ENCODE results near the gene ZNF331.

Gene ZNF331

DNA sequence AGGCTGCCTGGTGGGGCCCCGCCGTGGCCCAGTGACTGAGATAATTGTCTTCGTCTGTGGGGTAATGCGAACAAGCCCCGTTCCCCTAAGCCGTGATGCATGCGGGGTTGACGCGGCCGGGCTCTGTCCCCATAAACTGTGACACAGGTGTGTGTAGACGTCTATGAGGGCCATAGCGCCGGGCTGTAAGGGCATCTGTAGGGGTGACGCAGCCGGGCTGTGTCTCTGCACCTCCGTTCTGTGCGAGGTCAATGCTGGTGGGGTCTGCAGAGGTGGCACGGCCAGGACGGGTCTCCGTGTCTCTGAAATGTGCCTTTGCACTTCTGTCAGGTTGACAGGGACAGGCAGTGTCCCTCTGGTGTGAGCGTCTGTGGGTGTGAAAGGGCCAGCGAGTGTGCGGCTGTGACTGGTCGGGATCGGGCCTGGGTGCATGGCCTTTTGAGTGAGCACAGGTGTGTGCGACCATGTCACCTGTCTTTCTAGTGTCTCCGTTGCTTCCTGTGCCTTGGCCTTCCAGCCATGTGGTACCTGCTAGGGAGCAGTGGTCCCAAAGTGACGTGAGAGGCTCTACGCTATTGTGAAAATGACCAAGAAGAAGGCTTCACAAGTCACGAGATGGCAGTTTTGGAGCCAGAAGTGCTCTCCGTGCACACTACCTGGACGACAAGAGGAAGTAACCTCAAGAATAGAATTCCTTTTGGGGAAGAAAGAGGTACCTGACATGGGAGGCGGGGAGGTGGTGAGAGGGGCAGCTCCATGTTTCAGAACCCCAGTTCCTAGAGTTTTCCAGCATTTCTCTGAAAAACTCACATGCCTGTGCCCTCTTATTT lies 16.4 kb upstream of the ZNF331 start:
- DNase-seq: no peak

DNA sequence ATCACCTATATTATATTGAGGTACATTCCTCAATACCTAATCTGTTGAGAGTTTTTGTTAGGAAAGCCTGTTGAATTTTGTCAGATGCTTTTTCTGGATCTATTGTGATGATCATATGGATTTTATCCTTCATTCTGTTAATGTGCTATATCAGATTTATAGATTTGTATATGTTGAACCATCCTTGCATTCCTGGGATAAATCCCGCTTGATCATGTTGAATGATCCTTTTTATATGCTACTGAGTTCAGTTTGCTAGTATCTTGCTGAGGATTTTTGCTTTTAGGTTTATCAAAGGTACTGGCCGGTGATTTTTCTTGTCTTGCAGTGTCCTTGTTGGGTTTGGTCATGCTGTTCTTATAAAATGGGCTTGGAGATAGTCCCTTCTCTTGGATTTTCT lies 12.0 kb upstream of the ZNF331 start:
- no peak for DNase-seq

DNA sequence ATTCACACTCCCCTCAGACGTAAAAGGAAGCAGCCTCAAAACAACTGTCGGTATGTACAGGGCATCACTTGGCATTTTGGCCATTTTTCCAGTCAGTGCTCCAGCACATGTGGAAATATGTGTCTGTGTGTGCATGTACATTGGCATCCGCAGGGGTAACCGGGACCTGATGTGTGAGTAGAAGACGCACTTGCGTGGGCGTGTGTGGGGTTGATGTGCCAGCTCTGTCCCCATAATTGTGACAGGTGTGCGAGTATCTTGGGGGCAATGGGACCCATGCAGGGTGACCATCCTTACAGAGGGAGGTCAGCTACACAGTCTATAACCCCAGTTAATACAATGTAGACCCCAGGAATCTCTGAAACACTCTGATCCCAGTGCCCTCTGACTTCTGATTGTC lies 7.3 kb upstream of the ZNF331 start:
- DNase-seq: no peak

DNA sequence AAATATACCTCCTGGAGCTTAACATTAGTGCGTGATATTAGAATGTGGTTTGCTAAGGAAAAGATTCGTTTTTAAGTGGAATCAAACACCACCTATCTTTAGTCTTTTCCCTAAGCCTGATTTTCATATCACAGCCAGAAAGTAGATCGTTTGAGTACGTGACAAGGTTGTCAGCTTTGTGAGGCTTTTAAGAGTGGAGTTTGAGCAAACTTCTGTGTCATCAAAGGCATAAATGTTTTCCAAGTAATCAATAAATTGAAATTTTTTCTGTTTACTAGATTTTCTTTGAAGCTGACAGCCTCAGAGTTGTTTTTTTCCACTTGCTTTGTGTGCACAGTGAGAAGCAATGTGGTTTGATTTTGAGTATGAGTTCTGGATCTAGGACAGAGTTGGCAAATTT lies 6.5 kb upstream of the ZNF331 start:
- no peak for DNase-seq

DNA sequence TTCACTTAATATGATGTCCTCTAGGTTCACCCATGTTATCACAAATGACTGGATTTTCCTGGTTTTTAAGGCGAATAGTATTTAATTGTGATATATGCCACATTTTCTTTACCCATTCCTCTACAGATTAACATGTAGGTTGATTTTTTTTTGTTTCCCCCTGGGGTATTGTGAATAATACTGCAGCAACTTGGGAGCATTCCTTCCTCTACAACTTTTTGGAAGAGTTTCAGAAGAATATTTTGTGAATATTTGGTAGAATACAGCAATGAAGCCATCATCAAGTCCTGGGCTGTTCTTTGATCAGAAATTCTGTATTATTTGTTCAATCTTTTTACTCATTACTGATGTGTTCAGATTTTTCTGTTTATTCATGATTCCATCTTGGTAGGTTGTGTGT lies 5.6 kb upstream of the ZNF331 start:
- DNase-seq: no peak

DNA sequence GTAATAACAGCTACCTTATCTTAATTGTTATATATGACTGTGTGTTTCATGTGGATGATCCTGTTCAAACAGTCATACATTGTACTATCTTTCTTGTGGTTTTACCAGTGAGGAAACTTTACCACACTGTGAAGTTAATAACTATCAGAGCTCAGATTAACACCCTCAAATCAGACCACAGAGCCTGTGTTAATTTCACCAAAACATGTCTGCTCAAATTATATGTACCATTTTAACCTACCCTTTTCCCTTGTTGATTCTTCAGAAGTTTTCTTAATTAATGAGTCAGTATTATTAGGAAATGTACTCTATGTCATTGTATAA lies 1.8 kb upstream of the ZNF331 start:
- no peak for DNase-seq

DNA sequence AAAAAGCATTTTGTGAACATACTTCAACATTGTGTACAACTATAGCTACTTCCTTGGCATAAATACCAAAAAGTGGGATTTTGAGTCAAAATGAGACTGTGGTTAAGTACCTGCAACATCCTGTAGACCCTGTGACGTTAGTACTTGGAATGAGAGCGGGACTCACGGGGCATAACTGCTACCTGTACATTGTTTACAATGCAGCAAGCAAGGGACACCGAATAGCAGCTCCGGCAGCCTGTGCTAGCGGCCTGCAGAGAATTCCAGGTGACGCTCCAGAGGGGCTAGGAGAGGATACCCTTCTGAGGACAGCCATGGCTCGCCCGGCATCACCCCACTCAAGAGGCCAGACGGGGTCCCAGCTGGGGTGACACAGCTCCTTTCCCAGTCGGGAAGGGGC lies 824 bp upstream of the ZNF331 start:
- DNase-seq: no peak

DNA sequence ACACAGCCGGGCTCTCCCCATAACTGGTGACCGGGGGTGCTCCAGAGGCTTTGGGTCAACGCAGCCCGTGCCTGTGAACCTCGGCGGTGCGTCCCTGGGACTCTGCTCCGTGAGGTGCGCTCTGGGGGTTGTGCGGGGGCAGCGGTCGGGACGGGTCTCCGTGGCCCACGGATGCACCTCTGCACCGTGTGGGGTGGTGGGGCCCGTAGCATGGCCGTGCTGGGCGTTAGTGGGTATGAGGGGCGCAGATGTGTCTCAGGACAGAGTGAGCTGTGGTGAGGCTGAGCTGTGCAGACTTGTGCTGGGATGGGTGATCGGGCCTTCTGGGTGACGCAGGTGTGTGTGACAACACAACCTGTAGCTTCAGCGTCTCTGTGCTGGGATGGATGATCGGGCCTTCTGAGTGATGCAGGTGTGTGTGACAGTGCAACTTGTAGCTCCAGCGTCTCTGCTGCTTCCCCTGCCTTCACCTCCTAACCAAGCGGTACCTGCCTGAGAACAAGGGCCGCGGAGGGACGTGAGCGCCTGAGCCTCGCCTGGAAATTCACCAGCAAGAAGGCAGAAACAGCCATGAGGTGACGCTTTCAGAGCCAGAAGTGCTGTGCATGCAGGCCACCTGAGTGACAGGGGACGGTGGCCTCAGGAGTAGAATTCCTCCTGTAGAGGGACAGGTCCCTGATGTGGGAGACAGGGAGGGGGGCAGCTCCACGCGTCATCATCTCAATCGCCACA lies 599 bp downstream of the ZNF331 start:
- DNase-seq: no peak

DNA sequence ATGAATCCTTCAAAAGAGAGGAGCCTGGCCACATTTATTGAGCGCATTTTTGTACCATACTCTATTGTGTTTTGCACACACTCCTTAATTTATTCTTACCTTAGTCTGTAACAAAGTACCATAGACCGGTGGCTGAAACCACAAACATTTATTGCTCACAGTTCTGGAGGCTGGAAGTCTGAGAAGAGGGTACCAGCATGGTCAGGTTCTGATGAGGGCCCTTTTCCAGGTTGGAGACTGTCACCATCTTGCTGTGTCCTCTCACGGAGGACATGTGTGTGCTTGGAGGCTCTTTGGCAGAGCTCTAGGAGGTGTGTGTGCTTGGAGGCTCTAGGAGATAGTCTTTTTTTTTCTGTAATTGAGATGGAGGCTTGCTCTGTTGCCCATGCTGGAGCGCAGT lies 2.1 kb downstream of the ZNF331 start:
- DNase-seq: no peak

DNA sequence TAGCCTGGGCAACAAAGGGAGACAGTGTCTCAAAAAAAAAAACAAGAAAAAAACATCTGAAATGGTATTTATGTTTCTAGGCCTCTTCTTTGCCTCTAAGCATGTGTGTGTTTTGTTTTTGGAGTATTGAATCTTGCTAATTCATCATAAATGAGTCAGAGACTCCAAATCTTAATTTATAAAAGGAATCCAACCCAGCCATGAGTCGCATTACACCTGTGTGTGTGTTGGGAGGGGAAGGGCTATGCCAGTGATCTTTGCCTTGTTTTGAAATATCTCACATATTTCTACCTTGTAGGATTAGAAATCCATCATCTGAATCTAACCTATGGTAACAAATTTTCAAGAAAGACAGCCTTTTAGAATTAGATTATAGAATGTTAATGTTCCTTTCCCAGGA lies 4.0 kb downstream of the ZNF331 start:
- DNase-seq: no peak

DNA sequence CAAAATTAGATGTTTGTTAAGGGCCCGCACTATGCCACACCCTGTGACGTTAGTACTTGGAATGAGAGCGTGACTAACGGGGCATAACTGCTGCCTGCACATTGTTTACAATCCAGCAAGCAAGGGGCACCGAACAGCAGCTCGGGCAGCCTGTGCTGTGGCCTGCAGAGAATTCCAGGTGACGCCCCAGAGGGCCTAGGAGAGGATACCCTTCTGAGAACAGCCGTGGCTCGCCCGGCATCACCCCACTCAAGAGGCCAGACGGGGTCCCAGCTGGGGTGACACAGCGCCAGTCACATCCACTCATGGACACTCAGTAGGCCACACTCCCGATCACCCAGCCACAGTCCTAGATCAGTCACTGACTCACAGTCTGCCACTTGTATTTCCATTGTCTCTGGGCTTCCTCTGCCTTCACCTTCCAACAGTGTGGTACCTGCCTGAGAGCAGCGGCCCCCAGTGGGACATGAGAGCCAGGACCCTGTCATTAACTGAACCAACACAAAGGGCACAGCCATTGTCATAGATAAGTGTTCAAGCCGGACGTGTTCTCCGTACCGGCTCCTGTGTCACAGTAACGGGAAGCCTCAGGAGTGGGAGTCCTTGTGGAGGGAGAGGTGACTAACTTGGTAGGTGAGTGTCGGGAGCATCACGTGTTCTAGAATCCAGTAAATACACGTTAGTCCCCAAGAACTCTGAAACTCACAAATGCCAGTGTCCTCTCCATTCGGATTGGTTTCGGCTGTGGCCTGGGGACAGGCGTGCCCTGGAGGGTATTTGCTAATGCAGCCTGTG lies 7.5 kb downstream of the ZNF331 start:
- no peak for DNase-seq

DNA sequence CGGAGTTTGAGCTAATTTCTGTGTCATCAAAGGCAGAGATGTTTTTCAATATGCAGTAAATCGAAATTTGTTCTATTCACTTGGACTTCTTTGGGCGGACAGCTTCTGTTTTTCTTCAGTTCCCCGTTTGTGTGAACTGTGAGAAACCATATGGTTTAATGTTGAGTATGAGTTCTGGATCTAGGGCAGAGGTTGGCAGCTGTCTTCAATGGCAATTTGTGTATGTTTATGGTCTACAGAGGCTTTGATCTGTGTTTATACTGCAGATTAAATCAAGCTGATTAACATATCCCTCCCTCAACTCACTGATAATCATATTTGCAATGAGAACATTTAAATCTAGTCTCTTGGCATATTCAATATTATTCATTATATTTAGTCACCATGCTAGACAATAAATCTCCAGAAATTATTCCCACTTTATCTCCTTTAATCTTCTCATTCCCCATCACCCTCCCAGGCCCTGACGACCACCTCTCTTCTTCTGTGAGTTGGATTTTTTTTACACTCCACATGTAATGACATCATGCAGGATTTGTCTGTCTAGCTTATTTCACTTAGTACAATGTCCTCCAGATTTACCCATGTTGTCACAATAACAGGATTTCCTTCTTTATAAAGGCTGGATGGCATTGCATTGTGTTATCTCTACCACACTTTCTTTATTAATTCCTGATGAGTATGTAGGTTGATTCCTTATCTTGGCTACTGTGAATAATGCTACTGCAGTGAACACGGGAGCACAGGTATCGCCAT lies 9.0 kb downstream of the ZNF331 start:
- DNase-seq: no peak

DNA sequence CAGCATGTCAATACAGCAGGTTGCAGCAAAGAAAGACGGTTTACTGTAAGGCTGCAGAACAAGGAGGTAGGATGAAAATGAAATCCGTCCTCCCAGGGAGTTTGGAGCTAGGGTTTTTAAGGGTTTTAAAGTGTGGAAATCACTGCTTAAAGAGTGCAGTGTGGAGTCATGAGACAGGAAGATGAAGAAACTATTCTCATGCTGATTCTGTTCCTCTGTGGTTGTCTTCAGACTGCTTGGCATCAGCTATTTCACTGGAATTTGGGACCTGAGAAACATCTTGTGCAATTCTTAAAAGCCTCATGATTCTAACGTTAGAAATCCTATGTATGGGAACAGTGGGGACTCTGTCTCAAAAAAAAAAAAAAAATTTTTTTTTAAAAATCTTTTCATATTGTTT lies 11.4 kb downstream of the ZNF331 start:
- no peak for DNase-seq

DNA sequence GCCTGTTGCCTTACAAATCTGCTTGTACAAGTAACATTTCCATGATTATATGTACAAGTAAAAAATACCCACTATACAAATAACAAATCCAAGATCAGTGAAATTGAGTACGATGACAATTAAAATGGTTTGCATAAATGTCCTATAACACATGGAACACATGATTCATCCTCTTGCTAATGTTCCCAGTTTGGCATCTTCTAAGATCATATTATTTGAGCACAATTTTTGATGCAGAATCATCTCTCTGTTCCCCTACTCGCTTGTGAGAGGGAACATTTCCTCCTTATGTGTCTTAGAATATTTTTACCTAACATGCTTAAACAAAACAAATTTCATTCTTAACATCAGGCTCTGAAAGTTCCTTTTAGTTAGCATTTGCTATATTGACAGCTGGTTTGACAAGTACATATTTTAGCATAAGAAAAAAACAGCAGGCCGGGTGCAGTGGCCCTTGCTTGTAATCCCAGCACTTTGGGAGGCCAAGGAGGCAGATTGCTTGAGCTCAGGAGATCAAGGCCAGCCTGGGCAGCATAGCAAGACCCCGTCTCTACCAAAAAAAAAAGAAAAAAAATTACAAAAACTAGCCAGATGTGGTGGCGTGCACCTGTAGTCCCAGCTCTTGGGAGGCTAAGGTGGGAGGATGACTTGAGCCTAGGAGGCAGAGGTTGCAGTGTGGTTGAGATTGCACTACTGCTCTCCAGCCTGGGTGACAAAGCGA lies 14.2 kb downstream of the ZNF331 start:
- DNase-seq: no peak

DNA sequence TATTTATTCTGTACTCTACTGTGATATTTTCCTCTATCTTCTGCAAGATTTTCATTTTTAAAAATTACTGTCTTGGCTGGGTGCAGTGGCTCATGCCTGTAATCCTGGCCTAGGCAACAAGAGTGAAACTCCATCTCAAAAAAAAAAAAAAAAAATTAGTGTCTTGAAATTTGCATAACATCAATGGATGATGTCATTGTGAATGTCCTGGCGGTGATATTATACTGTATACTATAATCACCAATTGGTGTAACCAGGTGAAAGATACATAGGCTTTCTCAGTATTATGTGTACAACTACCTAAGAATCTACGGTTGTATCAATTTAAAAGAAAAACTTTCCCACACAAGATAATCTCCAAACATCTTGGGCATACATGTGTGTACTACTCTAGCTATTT lies 15.2 kb downstream of the ZNF331 start:
- no peak for DNase-seq

DNA sequence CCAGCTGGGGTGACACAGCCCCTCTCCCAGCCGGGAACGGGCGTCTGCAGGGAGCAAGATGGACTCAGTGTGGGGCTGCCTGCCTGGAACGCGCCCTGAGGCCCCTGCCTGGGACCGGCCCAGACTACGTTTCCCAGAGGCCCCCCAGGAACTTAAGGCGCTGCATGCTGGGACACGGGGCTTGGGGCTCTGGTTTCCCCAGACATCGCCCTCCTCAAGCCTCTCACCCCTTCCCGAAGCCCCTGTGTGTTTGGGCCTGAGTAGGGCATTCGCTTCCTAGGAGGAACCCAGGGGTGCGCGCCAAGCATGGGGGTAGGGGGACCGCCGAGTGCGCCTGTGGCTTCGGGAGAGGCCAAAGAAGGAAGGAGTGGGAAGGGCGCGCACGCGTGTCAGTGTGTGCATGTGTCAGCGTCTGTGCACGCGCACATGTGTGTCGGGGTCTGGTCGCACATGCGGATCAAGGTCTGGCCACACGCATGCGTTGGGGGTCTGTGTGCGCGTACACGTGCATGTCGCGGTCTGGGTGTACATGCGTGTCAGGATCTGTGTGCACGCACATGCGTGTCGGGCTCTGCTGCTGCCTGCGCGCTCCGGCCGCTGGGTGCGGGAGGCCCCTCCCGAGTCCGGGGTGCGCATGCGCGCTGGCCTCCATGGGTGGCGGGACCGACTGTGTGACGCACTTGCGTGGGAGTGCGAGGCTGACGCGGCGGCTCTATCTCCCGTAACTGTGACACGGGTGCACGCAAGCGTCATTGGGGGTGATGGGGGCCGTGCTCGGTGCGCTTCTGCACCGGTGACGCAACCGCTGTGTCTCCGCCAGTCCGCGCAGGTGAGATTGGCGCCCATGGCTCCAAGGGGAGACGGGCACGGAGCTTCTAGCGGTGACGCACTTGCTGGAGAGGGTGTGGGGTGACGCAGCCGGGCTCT lies 16.2 kb downstream of the ZNF331 start:
- DNase-seq: peak; percentile 89

DNA sequence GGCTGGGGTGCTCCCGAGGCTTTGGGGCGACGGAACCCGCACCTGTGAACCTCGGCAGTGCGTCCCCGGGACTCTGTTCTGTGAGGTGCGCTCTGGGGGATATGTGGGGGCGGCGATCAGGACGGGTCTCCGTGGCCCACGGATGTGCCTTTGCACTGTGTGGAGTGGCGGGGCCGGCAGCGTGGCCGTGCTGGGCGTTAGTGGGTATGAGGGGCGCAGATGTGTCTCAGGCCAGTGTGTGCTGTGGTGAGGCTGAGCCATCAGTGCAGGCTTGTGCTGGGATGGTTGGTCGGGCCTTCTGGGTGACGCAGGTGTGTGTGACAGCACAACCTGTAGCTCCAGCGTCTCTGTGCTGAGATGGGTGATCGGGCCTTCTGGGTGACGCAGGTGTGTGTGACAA lies 16.9 kb downstream of the ZNF331 start:
- no peak for DNase-seq

DNA sequence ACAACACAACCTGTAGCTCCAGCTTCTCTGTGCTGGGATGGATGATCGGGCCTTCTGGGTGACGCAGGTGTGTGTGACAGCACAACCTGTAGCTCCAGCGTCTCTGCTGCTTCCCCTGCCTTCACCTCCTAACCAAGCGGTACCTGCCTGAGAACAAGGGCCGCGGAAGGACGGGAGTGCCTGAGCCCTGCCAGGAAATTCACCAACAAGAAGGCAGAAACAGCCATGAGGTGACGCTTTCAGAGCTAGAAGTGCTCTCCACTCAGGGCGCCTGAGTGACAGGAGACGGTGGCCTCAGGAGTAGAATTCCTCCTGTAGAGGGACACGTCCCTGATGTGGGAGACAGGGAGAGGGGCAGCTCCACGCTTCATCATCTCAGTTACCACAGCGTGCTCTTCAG lies 17.4 kb downstream of the ZNF331 start:
- DNase-seq: no peak

DNA sequence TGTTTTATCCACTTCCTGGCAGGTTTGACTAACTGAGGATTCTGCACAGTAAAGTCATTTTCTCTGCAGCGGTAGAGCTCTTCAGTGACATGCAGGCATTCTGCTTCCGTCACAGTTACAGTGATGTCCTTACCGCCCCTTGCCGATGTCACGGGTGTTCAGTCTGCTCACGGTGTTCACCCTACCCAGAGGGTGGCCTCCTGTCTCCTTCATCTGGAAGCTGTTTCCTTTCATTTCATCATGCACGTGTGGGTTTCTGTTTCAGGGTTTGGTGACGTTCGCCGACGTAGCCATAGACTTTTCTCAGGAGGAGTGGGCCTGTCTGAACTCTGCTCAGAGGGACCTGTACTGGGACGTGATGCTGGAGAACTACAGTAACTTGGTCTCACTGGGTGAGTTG lies 33.4 kb downstream of the ZNF331 start:
- no peak for DNase-seq

DNA sequence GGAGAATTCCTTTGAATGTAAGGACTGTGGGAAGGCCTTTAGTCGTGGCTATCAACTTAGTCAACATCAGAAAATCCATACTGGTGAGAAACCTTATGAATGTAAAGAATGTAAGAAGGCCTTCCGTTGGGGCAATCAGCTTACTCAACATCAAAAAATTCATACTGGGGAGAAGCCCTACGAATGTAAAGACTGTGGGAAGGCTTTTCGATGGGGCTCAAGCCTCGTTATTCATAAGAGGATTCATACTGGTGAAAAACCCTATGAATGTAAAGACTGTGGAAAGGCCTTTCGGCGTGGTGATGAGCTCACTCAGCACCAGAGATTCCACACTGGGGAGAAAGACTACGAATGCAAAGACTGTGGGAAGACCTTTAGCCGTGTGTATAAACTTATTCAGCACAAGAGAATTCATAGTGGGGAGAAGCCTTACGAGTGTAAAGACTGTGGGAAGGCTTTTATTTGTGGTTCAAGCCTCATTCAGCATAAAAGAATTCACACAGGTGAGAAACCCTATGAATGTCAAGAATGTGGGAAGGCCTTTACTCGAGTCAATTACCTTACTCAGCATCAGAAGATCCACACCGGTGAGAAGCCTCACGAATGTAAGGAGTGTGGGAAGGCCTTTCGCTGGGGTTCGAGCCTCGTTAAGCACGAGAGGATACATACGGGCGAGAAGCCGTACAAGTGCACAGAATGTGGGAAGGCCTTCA lies 39.2 kb downstream of the ZNF331 start:
- no peak for DNase-seq

DNA sequence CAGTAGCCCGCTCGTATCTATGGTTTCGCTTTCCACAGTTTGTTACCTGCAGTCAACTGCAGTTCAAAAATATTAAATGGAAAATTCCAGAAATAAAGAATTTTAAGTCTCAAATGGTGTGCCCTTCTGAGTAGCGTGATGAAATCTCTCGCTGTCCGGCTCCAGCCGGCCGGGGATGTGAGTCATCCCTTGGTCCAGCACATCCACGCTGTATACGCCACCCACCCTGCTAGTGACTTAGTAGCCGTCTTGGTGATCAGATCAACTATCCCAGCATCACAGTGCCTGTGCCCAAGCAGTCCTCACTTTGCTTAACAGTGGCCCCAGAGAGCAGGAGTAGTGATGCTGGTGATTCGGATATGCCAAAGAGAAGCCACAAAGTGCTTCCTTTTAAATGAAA lies 40.0 kb downstream of the ZNF331 start:
- DNase-seq: no peak
